GM12801 (cell line): ENCODE results near the gene ARHGEF16.

ENCODE experiments used
- CTCF ChIP-seq: IDR thresholded peaks from one replicate; pipeline ENCODE4 v1.5.1; 2011; ENCODE audit warnings: control low read depth; ENCODE audit not compliant: insufficient read length; ENCODE audit errors: extremely low read depth

The ARHGEF16 gene

GRCh38 chr1:3501437-3501836 is 47.0 kb downstream of the ARHGEF16 start:
- TF ChIP-seq CTCF: no peak

GRCh38 chr1:3501856-3502640 is 47.6 kb downstream of the ARHGEF16 start:
- TF ChIP-seq CTCF: no peak

GRCh38 chr1:3502641-3503524 is 48.4 kb downstream of the ARHGEF16 start:
- TF ChIP-seq CTCF: no peak

- TF ChIP-seq CTCF: no peak
Measured at GRCh38 chr1:3503525-3503886, 49.0 kb downstream of the ARHGEF16 start.

GRCh38 chr1:3504151-3504821 is 49.8 kb downstream of the ARHGEF16 start:
- no peak for TF ChIP-seq CTCF

- no peak for TF ChIP-seq CTCF
Measured at GRCh38 chr1:3504822-3505153, 50.3 kb downstream of the ARHGEF16 start.

- no peak for TF ChIP-seq CTCF
Measured at GRCh38 chr1:3505161-3505560, 50.7 kb downstream of the ARHGEF16 start.
